ENCODE data around the gene ADA.

ADA gene

DNA sequence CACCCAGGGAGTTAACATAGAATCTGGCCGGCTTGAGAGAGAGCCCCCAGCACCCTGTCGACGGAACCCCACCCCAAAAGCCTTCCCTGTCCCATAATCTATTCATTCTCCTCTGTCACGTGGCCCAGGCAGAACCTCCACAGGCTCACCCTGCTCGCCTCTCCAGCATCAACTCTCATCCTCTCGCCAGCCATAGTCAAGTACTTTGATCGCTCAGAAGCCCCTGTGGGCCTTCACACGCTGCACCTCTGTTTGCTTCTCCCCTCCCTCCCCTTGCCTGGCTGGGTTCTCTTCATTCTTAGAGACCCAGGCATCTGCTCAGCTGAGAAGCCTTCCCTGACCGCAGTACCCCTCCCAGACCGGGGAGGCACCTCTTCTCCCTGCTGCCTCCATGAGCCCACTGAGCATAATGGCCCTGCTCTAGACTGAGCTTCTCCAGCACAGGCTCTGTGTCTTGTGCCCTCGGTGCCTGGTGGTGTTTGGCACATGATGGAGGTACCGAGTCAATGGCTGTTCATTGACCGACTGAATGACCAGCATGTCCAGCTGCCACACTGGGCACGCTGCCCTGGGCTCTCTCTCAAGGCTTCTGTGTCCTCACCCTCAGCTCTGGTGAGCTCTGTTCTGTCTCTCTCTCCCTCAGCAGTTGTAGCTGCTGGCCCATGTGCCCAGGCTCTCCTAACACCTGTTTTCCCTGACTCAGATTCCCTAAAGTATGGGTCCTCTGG lies 35.5 kb downstream of the ADA start:
- H3K4me3 ChIP-seq (ENCODE audit: low read depth, low read length), result no peak overlapping the region
- DNase-seq (ENCODE audit: low read depth), result no peak
- TF ChIP-seq POLR2A (IDR thresholded peaks at IDR 0.05; ENCODE audit: extremely low read depth, insufficient read length) (no peak), MYC (IDR thresholded peaks at IDR 0.05; ENCODE audit: low read depth, low read length) (no peak)
- TF ChIP-seq, protein P1, sequence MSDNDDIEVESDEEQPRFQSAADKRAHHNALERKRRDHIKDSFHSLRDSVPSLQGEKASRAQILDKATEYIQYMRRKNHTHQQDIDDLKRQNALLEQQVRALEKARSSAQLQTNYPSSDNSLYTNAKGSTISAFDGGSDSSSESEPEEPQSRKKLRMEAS (IDR thresholded peaks at IDR 0.05; ENCODE audit: low read depth, low read length), result no peak
- TF ChIP-seq, protein P2, sequence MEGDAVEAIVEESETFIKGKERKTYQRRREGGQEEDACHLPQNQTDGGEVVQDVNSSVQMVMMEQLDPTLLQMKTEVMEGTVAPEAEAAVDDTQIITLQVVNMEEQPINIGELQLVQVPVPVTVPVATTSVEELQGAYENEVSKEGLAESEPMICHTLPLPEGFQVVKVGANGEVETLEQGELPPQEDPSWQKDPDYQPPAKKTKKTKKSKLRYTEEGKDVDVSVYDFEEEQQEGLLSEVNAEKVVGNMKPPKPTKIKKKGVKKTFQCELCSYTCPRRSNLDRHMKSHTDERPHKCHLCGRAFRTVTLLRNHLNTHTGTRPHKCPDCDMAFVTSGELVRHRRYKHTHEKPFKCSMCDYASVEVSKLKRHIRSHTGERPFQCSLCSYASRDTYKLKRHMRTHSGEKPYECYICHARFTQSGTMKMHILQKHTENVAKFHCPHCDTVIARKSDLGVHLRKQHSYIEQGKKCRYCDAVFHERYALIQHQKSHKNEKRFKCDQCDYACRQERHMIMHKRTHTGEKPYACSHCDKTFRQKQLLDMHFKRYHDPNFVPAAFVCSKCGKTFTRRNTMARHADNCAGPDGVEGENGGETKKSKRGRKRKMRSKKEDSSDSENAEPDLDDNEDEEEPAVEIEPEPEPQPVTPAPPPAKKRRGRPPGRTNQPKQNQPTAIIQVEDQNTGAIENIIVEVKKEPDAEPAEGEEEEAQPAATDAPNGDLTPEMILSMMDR (IDR thresholded peaks at IDR 0.05; ENCODE audit: low read depth, low read length), result no peak

- no peak for DNase-seq (ENCODE audit: low read depth)
- TF ChIP-seq, protein P2 (IDR thresholded peaks at IDR 0.05; ENCODE audit: low read depth, low read length), result no peak
- TF ChIP-seq, protein P1 (IDR thresholded peaks at IDR 0.05; ENCODE audit: low read depth, low read length), result no peak
- no peak for TF ChIP-seq MYC (IDR thresholded peaks at IDR 0.05; ENCODE audit: low read depth, low read length)
- no peak for TF ChIP-seq POLR2A (IDR thresholded peaks at IDR 0.05; ENCODE audit: extremely low read depth, insufficient read length)
Observed at GRCh38 chr20:44615169-44615791, 36.2 kb downstream of the ADA start.

GRCh38 chr20:44614525-44614924 lies 37.0 kb downstream of the ADA start:
- no peak for TF ChIP-seq MYC (IDR thresholded peaks at IDR 0.05; ENCODE audit: low read depth, low read length)
- TF ChIP-seq, protein P2 (IDR thresholded peaks at IDR 0.05; ENCODE audit: low read depth, low read length), result no peak
- TF ChIP-seq, protein P1 (IDR thresholded peaks at IDR 0.05; ENCODE audit: low read depth, low read length), result no peak
- TF ChIP-seq POLR2A (IDR thresholded peaks at IDR 0.05; ENCODE audit: extremely low read depth, insufficient read length), result no peak
- DNase-seq (ENCODE audit: low read depth), result no peak
- no peak overlapping the region for H3K4me3 ChIP-seq (ENCODE audit: low read depth, low read length)

More at GRCh38 chr20:44615169-44615791, 36.2 kb downstream of the ADA start:
- no peak overlapping the region for H3K4me3 ChIP-seq (ENCODE audit: low read depth, low read length)

DNA sequence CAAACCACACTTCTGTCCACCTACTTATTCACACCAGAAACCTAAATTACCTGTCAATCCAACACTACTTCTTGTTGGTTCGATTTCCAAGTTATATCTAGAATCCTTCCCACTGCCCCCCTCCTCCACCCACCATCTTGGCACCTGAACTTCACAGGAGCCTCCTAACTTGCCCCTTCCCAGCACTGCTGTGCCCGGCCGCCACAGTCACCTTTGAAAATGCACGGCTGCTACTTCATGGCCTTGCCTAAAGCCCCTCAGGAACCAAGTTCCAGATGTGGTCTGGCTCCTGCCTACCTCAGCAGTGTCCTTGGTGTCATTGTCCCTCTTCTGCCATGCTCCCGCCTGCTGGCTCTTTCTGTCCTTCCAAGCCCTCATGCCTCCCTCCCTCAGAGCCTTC lies 37.9 kb downstream of the ADA start:
- DNase-seq (ENCODE audit: low read depth), result no peak
- TF ChIP-seq, protein P1 (IDR thresholded peaks at IDR 0.05; ENCODE audit: low read depth, low read length), result no peak
- H3K4me3 ChIP-seq (ENCODE audit: low read depth, low read length), result no peak overlapping the region

- DNase-seq (ENCODE audit: low read depth), result peak; percentile 25
- H3K4me3 ChIP-seq (ENCODE audit: low read depth, low read length), result no peak overlapping the region
- TF ChIP-seq, protein P2 (IDR thresholded peaks at IDR 0.05; ENCODE audit: low read depth, low read length), result no peak
- no peak for TF ChIP-seq MYC (IDR thresholded peaks at IDR 0.05; ENCODE audit: low read depth, low read length)
- TF ChIP-seq POLR2A (IDR thresholded peaks at IDR 0.05; ENCODE audit: extremely low read depth, insufficient read length), result no peak
- TF ChIP-seq, protein P1 (IDR thresholded peaks at IDR 0.05; ENCODE audit: low read depth, low read length), result no peak
Observed at GRCh38 chr20:44610313-44610962, 41.1 kb downstream of the ADA start.
